GM12891 (cell line): Measurements from ENCODE around the gene CNTFR.

Source experiments
- POLR2A ChIP-seq: IDR thresholded peaks from 2 replicates; pipeline ENCODE4 v1.6.1; 2011; ENCODE audit warnings: low read depth, low read length, control low read depth
- POLR2AphosphoS5 ChIP-seq: IDR thresholded peaks from 2 replicates; pipeline ENCODE4 v1.6.1; 2011; ENCODE audit warnings: low read depth, low read length, control low read depth

- TF ChIP-seq POLR2A (no peak), POLR2AphosphoS5 (no peak)
These were observed 68.8 kb downstream of the CNTFR start for GRCh38 chr9:34520505-34521385.
